C4-2B (cell line): ENCODE results near the gene RPP30.

Source experiments
- ZFX ChIP-seq: fragments of 450-650 bp; IDR thresholded peaks from 2 replicates; pipeline ENCODE4 v1.6.1; 2017
- TF ChIP-seq, protein P1 (sequence below): fragments of 450-650 bp; conservative IDR thresholded peaks from 2 replicates; pipeline ENCODE4 v1.5.1; 2017; ENCODE audit warnings: mild to moderate bottlenecking

DNA sequence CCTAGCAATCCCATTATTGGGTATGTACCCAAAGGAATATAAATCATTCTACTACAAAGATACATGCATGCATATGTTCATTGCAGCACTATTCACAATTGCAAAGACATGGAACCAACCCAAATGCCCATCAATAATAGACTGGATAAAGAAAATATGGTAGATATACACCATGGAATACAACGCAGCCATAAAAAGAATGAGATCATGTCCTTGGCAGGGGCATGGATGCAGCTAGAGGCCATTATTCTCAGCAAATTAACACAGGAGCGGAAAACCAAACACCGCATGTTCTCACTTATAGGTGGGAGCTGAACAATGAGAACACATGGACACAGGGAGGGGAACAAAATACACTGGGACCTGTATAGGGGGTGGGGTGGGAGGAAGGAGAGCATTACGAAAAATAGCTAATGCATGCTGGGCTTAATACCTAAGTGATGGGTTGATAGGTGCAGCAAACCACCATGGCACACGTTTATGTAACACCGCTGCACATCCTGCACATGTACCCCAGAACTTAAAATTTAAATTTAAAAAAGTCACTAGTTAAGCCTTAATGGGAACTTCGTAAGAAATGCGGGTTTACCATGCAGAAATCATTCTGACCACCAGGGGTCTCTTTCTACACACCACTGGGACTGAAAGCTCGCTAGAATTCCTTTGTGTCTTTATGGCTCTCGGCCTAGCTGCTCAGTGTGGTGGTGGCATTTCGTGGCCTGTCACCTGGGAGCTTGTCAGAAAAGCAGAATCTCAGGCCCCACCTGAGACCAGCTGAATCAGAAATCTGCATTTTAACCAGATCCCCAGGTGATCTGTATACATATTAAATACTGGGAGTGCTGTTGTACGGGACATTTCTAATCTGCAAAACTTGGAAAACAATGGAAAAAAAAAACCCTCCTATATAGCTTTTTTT, 39.6 kb downstream of the RPP30 start:
- TF ChIP-seq, protein P1, sequence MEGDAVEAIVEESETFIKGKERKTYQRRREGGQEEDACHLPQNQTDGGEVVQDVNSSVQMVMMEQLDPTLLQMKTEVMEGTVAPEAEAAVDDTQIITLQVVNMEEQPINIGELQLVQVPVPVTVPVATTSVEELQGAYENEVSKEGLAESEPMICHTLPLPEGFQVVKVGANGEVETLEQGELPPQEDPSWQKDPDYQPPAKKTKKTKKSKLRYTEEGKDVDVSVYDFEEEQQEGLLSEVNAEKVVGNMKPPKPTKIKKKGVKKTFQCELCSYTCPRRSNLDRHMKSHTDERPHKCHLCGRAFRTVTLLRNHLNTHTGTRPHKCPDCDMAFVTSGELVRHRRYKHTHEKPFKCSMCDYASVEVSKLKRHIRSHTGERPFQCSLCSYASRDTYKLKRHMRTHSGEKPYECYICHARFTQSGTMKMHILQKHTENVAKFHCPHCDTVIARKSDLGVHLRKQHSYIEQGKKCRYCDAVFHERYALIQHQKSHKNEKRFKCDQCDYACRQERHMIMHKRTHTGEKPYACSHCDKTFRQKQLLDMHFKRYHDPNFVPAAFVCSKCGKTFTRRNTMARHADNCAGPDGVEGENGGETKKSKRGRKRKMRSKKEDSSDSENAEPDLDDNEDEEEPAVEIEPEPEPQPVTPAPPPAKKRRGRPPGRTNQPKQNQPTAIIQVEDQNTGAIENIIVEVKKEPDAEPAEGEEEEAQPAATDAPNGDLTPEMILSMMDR, result peak; percentile 92
- TF ChIP-seq ZFX, result no peak
